ENCODE measurements around the gene LAMA4. TPM values are rescaled to one million over a fixed set of nuclear protein-coding genes. Genes with fewer than 3 reads are reported as not detected.
A peak's percentile ranks its signal among the peaks of the same experiment; 100 is the strongest.

LAMA4 gene
- total RNA-seq, 1 experiment from 2014 or later, result 1.1 TPM

DNA sequence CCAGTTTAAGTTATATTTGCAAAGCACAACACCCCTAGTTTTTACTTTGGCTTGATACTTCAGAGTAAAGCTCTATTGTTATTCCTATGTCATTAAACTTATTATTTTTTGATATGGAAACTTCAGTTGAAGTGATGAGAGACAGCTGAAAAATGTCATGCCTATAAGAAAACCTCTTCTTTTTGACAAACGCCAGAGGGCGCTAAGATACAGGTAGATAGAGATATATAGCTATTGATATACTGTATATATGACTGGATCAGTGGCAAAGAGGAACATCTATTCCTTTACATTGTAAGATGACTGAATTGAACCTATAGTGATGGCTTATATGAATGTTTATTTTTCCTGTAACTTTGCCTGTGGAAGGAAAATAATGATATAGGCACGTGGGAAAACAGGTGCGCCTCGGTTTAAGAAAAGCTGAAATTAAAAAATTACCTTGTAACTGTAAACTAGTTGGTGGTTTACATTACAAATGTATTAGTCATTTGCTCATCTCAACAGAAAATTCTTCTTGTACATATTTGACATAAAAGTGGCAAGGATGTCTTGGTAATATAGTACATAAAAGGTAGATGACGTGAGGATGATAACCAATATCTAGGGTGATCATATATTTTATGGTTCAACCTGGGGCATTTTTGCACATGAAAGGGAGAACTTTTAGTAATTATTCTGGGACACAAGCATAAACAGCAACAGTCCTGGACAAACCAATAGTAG, 74.1 kb downstream of the LAMA4 start:
- Histone ChIP-seq H3K14ac (ENCODE audit: insufficient read depth, low read length) (no peak overlapping the region), H3K4me1 (ENCODE audit: insufficient read depth, low read length) (no peaks in the 10 kb centered on the region), H4K91ac (ENCODE audit: insufficient read length, low read depth, low read length) (no peak overlapping the region), H4K5ac (ENCODE audit: insufficient read length, low read depth, low read length) (no peak overlapping the region), H2BK12ac (ENCODE audit: insufficient read length, low read depth, low read length) (no peak overlapping the region), H3K4ac (ENCODE audit: low read depth, low read length) (no peak overlapping the region), H4K8ac (replicated peaks; ENCODE audit: insufficient read length, low read depth, low read length) (no peak overlapping the region), H3K27ac (ENCODE audit: insufficient read length, low read depth, low read length) (no peak overlapping the region), H3K23ac (ENCODE audit: insufficient read length, low read depth, low read length) (no peak overlapping the region), H3K9me3 (ENCODE audit: control insufficient read depth, low read depth, low read length) (no peaks in the 10 kb centered on the region), H3K56ac (ENCODE audit: insufficient read length, low read depth, low read length) (no peak overlapping the region), H2AK5ac (ENCODE audit: insufficient read length, low read length) (no peak overlapping the region), H3T11ph (ENCODE audit: low read length) (no peak overlapping the region), H2BK5ac (ENCODE audit: insufficient read length, low read length) (no peak overlapping the region), H2BK20ac (ENCODE audit: low read depth, low read length, poor library complexity, severe bottlenecking) (no peak overlapping the region), H3K18ac (ENCODE audit: insufficient read length, low read depth, low read length) (no peak overlapping the region), H3K9ac (ENCODE audit: extremely low read depth, insufficient read length, low read length) (no peak overlapping the region), H3K4me2 (ENCODE audit: insufficient read depth, insufficient read length, low read length) (no peak overlapping the region), H2BK120ac (ENCODE audit: low read depth, low read length, poor library complexity, severe bottlenecking) (no peak overlapping the region), H2BK15ac (ENCODE audit: low read depth, low read length) (no peak overlapping the region), H2AFZ (ENCODE audit: low read length) (no peak overlapping the region), H4K20me1 (ENCODE audit: control insufficient read depth, insufficient read depth, insufficient read length) (no peaks in the 10 kb centered on the region), H3K23me2 (ENCODE audit: insufficient read length, low read depth, low read length, poor library complexity, severe bottlenecking) (no peaks in the 10 kb centered on the region), H3K27me3 (ENCODE audit: insufficient read depth, low read length) (no peaks in the 10 kb centered on the region), H3K79me2 (ENCODE audit: insufficient read depth, low read length) (no peaks in the 10 kb centered on the region), H3K79me1 (ENCODE audit: insufficient read depth, low read depth, low read length, poor library complexity, severe bottlenecking) (no peaks in the 10 kb centered on the region)
- H3K27me3 Mint-ChIP-seq (ENCODE audit: low read depth), result peaks cover 3% of the 10 kb centered on the region
- TF ChIP-seq, protein P1, sequence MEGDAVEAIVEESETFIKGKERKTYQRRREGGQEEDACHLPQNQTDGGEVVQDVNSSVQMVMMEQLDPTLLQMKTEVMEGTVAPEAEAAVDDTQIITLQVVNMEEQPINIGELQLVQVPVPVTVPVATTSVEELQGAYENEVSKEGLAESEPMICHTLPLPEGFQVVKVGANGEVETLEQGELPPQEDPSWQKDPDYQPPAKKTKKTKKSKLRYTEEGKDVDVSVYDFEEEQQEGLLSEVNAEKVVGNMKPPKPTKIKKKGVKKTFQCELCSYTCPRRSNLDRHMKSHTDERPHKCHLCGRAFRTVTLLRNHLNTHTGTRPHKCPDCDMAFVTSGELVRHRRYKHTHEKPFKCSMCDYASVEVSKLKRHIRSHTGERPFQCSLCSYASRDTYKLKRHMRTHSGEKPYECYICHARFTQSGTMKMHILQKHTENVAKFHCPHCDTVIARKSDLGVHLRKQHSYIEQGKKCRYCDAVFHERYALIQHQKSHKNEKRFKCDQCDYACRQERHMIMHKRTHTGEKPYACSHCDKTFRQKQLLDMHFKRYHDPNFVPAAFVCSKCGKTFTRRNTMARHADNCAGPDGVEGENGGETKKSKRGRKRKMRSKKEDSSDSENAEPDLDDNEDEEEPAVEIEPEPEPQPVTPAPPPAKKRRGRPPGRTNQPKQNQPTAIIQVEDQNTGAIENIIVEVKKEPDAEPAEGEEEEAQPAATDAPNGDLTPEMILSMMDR (conservative IDR thresholded peaks at IDR 0.05), result peak; percentile 87
- H3K36me3 Mint-ChIP-seq (ENCODE audit: insufficient read depth in 1 of 3, low read depth in 3 of 3), result no peaks in the 10 kb centered on the region
- DNase-seq, result no peak
- no peaks in the 10 kb centered on the region for H3K4me1 Mint-ChIP-seq
- no peak overlapping the region for H3K4me3 Mint-ChIP-seq
- WGBS (ENCODE audit: extremely low coverage, insufficient read length, low lambda C conversion rate), result no CpG with 5 or more reads among the region's 6 CpGs
- H3K9me3 Mint-ChIP-seq, result no peaks in the 10 kb centered on the region
- H3K27ac Mint-ChIP-seq, result no peak overlapping the region
